T-cell (primary cell): ENCODE data around the gene ATP6V0D1. TPM values are rescaled to one million over a fixed set of nuclear protein-coding genes. Genes with fewer than 3 reads are reported as not detected.

ENCODE experiments used
- ATAC-seq, 4 experiments: fragments of 200-7000 bp in 3 of 4; fragments of 150-1000 bp in 1 of 4; cut with Tn5 transposase; replicated peaks in 1 of 4; 1 replicate in 3 of 4; 2 replicates in 1 of 4; pipeline ENCODE4 v1.10.0; 2021; ENCODE audit warnings: moderate library complexity in 3 of 4, mild to moderate bottlenecking in 2 of 4, moderate number of reproducible peaks in 1 of 4
- CTCF ChIA-PET, 2 donors: fragments of 300-600 bp; sonication (Branson Sonifier 250); formaldehyde crosslinking; loops; one replicate each; lab custom pipeline; 2022; ENCODE audit warnings: antibody characterized with exemption in 2 of 2; lab: Charles Lee
- POLR2A ChIA-PET, 2 donors: fragments of 300-600 bp; sonication (Branson Sonifier 250); formaldehyde crosslinking; loops; one replicate each; lab custom pipeline; 2022; ENCODE audit warnings: antibody characterized with exemption in 2 of 2; lab: Charles Lee
- DNase-seq, 35 experiments: peaks; one replicate each; pipeline versions ENCODE4 v3.0.0 to v3.0.0-alpha.2; 2013 to 2023
- H3K27ac ChIP-seq: one replicate; pipeline ENCODE4 v1.5.1; 2013; ENCODE audit warnings: low read length
- H3K27me3 ChIP-seq, 2 experiments: replicated peaks in 1 of 2; 1 replicate in 1 of 2; 2 replicates in 1 of 2; pipeline versions ENCODE4 v1.6.1 to v1.7.0; 2013; ENCODE audit warnings: low read length in 1 of 2, mixed read lengths in 1 of 2; ENCODE audit not compliant: control insufficient read depth in 2 of 2, insufficient read depth in 2 of 2; ENCODE audit errors: extremely low read depth in 1 of 2
- H3K36me3 ChIP-seq, 2 donors: 1 replicate in 1 of 2; 2 replicates in 1 of 2; pipeline versions ENCODE4 v1.6.1 to v1.7.0; 2013; ENCODE audit warnings: low read length in 1 of 2; ENCODE audit not compliant: control insufficient read depth in 2 of 2, insufficient read depth in 1 of 2; ENCODE audit errors: extremely low read depth in 1 of 2
- H3K4me1 ChIP-seq, 2 experiments: 1 replicate in 1 of 2; 2 replicates in 1 of 2; pipeline versions ENCODE4 v1.6.1 to v1.7.0; 2013; ENCODE audit warnings: low read length in 2 of 2, mixed read lengths in 1 of 2; ENCODE audit not compliant: insufficient read depth in 2 of 2, control insufficient read depth in 1 of 2; ENCODE audit errors: extremely low read depth in 1 of 2
- H3K4me3 ChIP-seq, 2 donors: 1 replicate in 1 of 2; 2 replicates in 1 of 2; pipeline versions ENCODE4 v1.5.1 to v1.7.0; 2013; ENCODE audit warnings: mild to moderate bottlenecking in 2 of 2, low read length in 1 of 2, moderate library complexity in 1 of 2; ENCODE audit not compliant: control insufficient read depth in 1 of 2; ENCODE audit errors: extremely low read depth in 1 of 2
- H3K9me3 ChIP-seq: 2 replicates; pipeline ENCODE4 v1.7.0; 2013
- H3K27ac Mint-ChIP-seq, 2 donors: one replicate each; pipeline ENCODE4 v1.8.0; 2020 to 2021; ENCODE audit warnings: mild to moderate bottlenecking in 2 of 2, mixed read lengths in 2 of 2
- H3K27me3 Mint-ChIP-seq, 2 donors: one replicate each; pipeline ENCODE4 v1.8.0; 2021 to 2022; ENCODE audit warnings: mixed read lengths in 2 of 2
- H3K36me3 Mint-ChIP-seq: one replicate; pipeline ENCODE4 v1.8.0; 2021; ENCODE audit warnings: mixed read lengths
- H3K4me1 Mint-ChIP-seq, 3 donors: one replicate each; pipeline ENCODE4 v1.8.0; 2020 to 2022; ENCODE audit warnings: mixed read lengths in 3 of 3, mild to moderate bottlenecking in 1 of 3
- H3K4me3 Mint-ChIP-seq, 3 donors: one replicate each; pipeline ENCODE4 v1.8.0; 2020 to 2022; ENCODE audit warnings: mild to moderate bottlenecking in 3 of 3, mixed read lengths in 3 of 3, moderate library complexity in 3 of 3
- H3K9me3 Mint-ChIP-seq, 3 donors: one replicate each; pipeline ENCODE4 v1.8.0; 2020 to 2022; ENCODE audit warnings: mixed read lengths in 3 of 3
- WGBS: methylation state at CpG from one replicate; pipeline ENCODE4 v1.1.5; 2013; ENCODE audit warnings: missing lambda C conversion rate; ENCODE audit not compliant: insufficient coverage; 5-methylcytosine and 5-hydroxymethylcytosine counted together
- total RNA-seq, 35 experiments: library from RNA in 6 of 35; stranded (reverse) in 6 of 35; fragments of 120-200 nt in 1 of 35; gene quantifications; one replicate each; pipeline versions ENCODE4 v1.2.1 to v1.2.4 and lab custom pipeline; 2013 to 2026

The ATP6V0D1 gene
- total RNA-seq, 5 donors from 2014 or later (not counting 1 experiment from before 2014, with no cell fraction given): 41.5 to 49.6 (median 45.8) TPM

DNA sequence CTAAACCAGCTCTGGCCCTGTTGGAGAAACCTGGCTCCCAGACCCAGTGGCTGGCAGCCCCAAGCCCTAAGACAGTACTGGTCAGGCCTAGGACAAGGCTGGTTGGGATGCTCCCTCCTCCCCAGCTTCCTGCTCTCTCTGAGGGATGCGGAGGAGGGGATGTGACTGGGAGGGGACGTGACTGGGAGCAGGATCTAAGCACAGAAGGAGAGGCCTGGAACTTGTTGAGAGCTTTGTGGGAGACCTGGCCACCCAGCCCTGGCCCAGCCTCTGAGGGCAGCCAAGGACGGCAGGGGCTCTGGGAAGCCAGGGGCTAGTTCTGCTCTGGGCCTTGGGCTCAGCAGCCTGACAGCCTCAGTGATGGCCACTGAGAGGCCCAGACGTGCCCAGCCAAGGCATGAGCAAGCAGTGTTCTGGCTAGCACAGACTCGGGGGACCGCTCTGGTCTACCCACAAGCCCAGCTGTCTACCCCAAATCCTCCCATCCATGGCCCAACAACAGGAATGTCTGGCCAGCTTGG lies 22.8 kb downstream of the ATP6V0D1 start:
- no peaks in the 10 kb centered on the region for H3K27me3 Mint-ChIP-seq
- DNase-seq (no peak), ATAC-seq (no peak)
- CTCF ChIA-PET: no interaction called here
- no peak overlapping the region for H3K4me3 Mint-ChIP-seq
- WGBS: 92% methylated on average over 5 of the region's 6 CpGs
- H3K36me3 Mint-ChIP-seq: peaks cover 13% of the 10 kb centered on the region
- H3K4me1 Mint-ChIP-seq: peaks cover 18 to 52% (median 36%) of the 10 kb centered on the region in 3 donors
- POLR2A ChIA-PET: no interaction called here
- H3K9me3 Mint-ChIP-seq: no peaks in the 10 kb centered on the region
- Histone ChIP-seq H3K4me3 (no peak overlapping the region), H3K27me3 (no peaks in the 10 kb centered on the region), H3K9me3 (no peaks in the 10 kb centered on the region), H3K27ac (no peak overlapping the region), H3K4me1 (peaks cover 0 to 45% of the 10 kb centered on the region in 2 experiments), H3K36me3 (peaks cover 3 to 40% of the 10 kb centered on the region in 2 donors)
- H3K27ac Mint-ChIP-seq: no peak overlapping the region

DNA sequence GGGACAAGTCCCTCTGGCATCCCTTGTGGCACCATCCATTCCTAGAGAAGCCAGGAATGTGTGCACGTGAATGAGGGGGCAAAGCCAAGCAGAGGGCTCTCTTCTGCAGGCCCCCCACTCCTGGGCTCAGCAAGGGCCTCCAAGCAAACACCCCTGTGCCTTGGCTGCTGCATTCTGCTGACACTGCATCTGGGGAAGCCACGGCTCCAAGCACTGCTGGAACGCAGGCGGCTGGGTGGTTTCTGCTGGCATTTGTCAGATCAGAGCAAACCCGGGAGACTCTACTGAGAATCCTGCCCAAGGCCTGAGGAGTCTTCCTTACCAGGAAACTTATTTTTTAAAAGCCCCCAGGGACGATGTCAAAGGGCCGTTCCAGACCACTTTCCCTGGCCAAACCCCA lies 23.3 kb downstream of the ATP6V0D1 start:
- POLR2A ChIA-PET: no interaction called here
- no peak overlapping the region for H3K27ac ChIP-seq
- H3K4me3 Mint-ChIP-seq: no peak overlapping the region

DNA sequence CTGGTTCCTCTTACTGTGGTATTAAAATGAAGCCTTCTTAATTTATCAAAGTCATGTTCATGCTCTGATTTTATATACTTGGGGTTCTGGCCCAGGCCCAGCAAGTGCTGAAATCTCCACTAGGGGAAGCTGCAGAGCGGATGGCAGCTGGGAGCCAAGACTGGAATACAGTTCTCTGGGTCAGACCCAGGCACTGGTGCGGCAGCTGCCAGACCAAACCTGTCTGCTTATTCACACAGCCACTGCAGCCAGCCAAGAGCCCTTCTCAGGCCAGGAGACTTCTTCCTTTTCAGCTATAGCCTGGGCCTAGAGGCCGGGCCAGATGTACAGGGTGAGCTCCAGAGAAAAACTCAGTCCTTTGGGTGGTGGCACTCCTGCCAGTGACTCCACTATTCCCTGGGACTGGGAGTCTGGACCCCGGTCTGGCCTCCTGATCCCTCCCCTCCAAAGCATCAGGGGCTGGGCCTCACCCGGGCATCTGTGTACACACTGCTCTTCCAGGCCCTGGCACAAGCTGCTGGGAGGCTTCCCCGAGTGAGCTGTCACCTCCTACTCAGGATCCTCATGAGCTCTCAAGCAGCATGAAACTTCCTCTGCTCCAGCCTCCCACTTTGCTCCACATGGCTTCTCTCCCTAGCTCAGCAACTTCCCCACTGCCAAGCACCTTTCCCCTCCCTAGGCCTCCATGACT lies 24.4 kb downstream of the ATP6V0D1 start:
- POLR2A ChIA-PET: no interaction called here
- H3K27ac ChIP-seq: no peak overlapping the region
- H3K9me3 ChIP-seq: no peaks in the 10 kb centered on the region
- peaks cover 6 to 47% of the 10 kb centered on the region in 2 donors for H3K36me3 ChIP-seq
- WGBS: 91% methylated on average over 5 of the region's 6 CpGs
- ATAC-seq (no peak), DNase-seq (no peak)
- Mint-ChIP-seq H3K27me3 (no peaks in the 10 kb centered on the region), H3K4me1 (peaks cover 17 to 45% (median 32%) of the 10 kb centered on the region in 3 donors), H3K27ac (no peak overlapping the region), H3K36me3 (peaks cover 16% of the 10 kb centered on the region), H3K9me3 (no peaks in the 10 kb centered on the region), H3K4me3 (no peak overlapping the region)
- H3K4me1 ChIP-seq: peaks cover 0 to 34% of the 10 kb centered on the region in 2 experiments
- CTCF ChIA-PET: interaction anchor here in 1 of 2 donors (0.7 kb wide), 1 partner anchor 9 kb away, joined by 5 read pairs; no protein-coding TSS in a partner anchor
- no peak overlapping the region for H3K4me3 ChIP-seq
- no peaks in the 10 kb centered on the region for H3K27me3 ChIP-seq

More for the DNA sequence above, 23.3 kb downstream of the ATP6V0D1 start:
- H3K4me1 Mint-ChIP-seq: peaks cover 18 to 48% (median 33%) of the 10 kb centered on the region in 3 donors
- no peaks in the 10 kb centered on the region for H3K27me3 ChIP-seq
- peaks cover under 1 to 42% of the 10 kb centered on the region in 2 donors for H3K36me3 ChIP-seq
- CTCF ChIA-PET: no interaction called here
- H3K4me1 ChIP-seq: peaks cover 0 to 44% of the 10 kb centered on the region in 2 experiments
- no peaks in the 10 kb centered on the region for H3K9me3 ChIP-seq
- peaks cover 16% of the 10 kb centered on the region for H3K36me3 Mint-ChIP-seq
- DNase-seq: no peak
- WGBS: 82% methylated on average over 5 of the region's 7 CpGs
- no peak for ATAC-seq
- H3K9me3 Mint-ChIP-seq: no peaks in the 10 kb centered on the region
- no peak overlapping the region for H3K4me3 ChIP-seq
- H3K27me3 Mint-ChIP-seq: no peaks in the 10 kb centered on the region
- H3K27ac Mint-ChIP-seq: no peak overlapping the region

DNA sequence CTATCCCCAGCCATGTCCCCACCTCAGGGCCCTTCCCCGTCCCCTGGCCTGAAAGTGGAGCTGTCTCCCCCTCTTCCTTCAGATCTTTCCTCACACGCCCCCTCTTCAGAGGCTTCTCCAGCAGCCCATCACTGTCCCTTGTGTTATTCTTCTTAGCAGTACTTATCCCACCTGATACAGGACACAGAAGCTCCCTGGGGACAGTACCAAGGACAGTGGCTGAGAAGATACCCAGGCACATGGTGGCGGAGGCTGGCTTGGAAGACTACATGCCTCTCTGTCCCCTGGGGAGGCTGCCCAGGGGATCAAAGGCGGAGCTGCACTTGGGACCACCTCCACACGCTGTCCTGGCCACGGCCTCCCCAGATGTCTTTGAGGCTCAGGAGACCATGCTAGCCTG lies 26.1 kb downstream of the ATP6V0D1 start:
- H3K27me3 Mint-ChIP-seq: no peaks in the 10 kb centered on the region
- Histone ChIP-seq H3K9me3 (no peaks in the 10 kb centered on the region), H3K27ac (no peak overlapping the region), H3K36me3 (peaks cover 8 to 51% of the 10 kb centered on the region in 2 donors), H3K4me1 (peaks cover 0 to 25% of the 10 kb centered on the region in 2 experiments), H3K4me3 (no peak overlapping the region), H3K27me3 (no peaks in the 10 kb centered on the region)
- ChIA-PET POLR2A (no interaction called here), CTCF (no interaction called here)
- 98% methylated on average over 3 of the region's 6 CpGs for WGBS
- ATAC-seq (no peak), DNase-seq (no peak)
- peaks cover 14 to 46% (median 22%) of the 10 kb centered on the region in 3 donors for H3K4me1 Mint-ChIP-seq
- H3K4me3 Mint-ChIP-seq: no peak overlapping the region
- no peak overlapping the region for H3K27ac Mint-ChIP-seq
- H3K9me3 Mint-ChIP-seq: no peaks in the 10 kb centered on the region
- H3K36me3 Mint-ChIP-seq: peaks cover 21% of the 10 kb centered on the region

DNA sequence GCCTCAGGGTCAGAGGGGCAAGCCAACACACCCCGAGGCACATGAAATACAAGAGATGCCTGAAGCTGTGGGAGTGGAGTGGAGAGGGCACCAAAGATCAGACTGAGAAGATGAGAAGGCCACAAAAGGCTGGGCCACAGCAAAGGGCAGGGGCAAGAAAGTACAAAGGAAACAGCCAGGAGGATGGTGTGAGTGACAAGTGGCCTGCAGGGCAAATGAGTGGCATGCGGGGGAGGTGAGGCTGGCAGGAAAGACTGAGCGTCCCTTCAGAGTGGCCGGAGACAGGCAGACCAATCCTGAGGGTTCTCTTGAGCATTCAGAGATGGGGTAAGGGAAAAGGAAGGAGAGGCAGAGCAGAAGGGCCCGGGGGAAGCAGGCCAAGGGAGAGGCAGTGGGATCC lies 26.9 kb downstream of the ATP6V0D1 start:
- H3K4me3 Mint-ChIP-seq: no peak overlapping the region
- Histone ChIP-seq H3K4me3 (no peak overlapping the region), H3K36me3 (peaks cover 8 to 49% of the 10 kb centered on the region in 2 donors), H3K9me3 (no peaks in the 10 kb centered on the region), H3K27me3 (no peaks in the 10 kb centered on the region), H3K4me1 (peaks cover 0 to 18% of the 10 kb centered on the region in 2 experiments), H3K27ac (no peak overlapping the region)
- ATAC-seq: no peak
- no peaks in the 10 kb centered on the region for H3K27me3 Mint-ChIP-seq
- no peak for DNase-seq
- H3K36me3 Mint-ChIP-seq: peaks cover 24% of the 10 kb centered on the region
- H3K4me1 Mint-ChIP-seq: peaks cover 14 to 46% (median 22%) of the 10 kb centered on the region in 3 donors
- no peaks in the 10 kb centered on the region for H3K9me3 Mint-ChIP-seq
- no peak overlapping the region for H3K27ac Mint-ChIP-seq
- WGBS: 94% methylated on average over 5 of the region's 5 CpGs
- ChIA-PET POLR2A (no interaction called here), CTCF (no interaction called here)

DNA sequence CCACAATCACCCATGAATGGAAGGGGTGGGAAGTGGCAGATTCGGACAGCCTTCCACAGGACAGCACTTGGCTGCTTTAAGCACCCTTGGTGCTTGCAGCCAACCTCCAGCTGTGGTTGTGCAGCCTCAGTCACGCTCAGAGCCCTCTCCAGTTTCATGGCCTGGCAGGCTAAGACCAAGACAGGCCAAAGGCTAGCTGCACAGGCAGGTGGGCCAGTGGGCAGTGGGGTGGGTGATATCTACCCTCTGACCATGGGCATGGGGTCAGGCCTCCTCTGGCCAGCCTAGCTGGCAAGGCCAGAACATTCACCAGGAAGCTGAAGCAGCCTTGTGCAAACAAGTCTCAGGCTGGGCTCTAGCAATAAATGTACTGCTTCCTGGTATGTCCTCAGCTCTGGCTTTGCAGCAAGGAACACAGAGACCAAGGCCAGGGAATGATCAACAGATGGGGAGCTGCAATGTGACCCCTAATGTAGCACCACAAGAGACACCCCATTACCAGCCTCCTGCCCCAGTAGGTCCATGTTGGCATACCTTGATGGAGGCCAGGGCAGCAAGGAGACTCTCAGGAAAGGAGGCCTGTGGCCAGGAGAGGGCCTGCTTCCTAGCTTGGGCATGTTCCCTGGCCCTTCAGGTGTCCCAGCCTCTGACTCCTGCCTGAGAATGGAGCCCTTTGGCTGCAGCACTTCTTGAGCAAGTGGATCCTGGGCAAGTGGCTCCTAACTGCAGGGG lies 29.1 kb downstream of the ATP6V0D1 start:
- Mint-ChIP-seq H3K9me3 (no peaks in the 10 kb centered on the region), H3K36me3 (peaks cover 22% of the 10 kb centered on the region), H3K27ac (no peak overlapping the region), H3K27me3 (no peaks in the 10 kb centered on the region), H3K4me3 (no peak overlapping the region), H3K4me1 (peaks cover 9 to 35% (median 12%) of the 10 kb centered on the region in 3 donors)
- DNase-seq (no peak), ATAC-seq (no peak)
- ChIA-PET CTCF (interaction anchor here in 1 of 2 donors (0.6 kb wide), 1 partner anchor 27 kb away, joined by 5 read pairs; no protein-coding TSS in a partner anchor), POLR2A (interaction anchor here in 1 of 2 donors (0.6 kb wide), 1 partner anchor 298 kb away, joined by 3 read pairs; no protein-coding TSS in a partner anchor)
- H3K27me3 ChIP-seq: no peaks in the 10 kb centered on the region
- H3K27ac ChIP-seq: no peak overlapping the region
- WGBS: 93% methylated on average over 2 of the region's 2 CpGs
- H3K36me3 ChIP-seq: peaks cover 16 to 51% of the 10 kb centered on the region in 2 donors
- H3K4me3 ChIP-seq: no peak overlapping the region
- H3K4me1 ChIP-seq: peaks cover 0 to 12% of the 10 kb centered on the region in 2 experiments
- no peaks in the 10 kb centered on the region for H3K9me3 ChIP-seq
